ENCODE results near the gene ODAD4. TPM values are rescaled to one million over a fixed set of nuclear protein-coding genes. Genes with fewer than 3 reads are reported as not detected.
A peak's percentile ranks its signal among the peaks of the same experiment; 100 is the strongest.

ODAD4 gene
- total RNA-seq, 1 donor from 2014 or later = 2.9 TPM

DNA sequence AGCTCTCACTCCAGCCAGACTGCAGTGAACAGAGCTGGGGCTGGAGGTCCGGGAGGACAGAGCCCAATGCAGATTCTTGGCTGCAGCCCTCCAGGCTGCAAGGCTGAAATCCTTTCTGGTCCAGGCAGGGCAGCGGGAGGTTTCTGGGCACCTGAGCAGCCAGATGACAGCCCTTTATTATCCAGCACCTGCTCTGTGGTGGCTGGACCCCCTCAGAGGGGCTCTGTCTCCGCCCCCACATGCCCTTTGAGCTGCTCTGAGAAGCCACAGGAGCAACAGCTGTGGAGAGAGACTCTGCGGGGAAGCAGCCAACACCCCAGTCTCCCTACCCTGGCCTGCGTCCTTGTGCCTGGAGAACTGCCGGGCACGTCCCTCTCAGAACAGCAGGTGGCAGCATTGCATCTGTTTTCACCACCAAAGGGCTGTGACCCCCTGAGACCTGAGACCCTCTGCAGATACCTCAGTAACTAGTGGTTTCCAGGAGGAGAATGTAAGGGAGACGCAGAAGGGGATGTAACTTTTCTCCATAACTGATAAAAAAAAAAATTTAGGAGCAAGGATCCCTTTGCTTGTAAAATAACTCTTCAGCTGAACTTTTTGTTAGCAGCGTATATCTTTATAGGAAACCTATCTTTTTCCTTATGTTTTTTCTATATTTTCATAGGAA, 32.5 kb downstream of the ODAD4 start:
- intact Hi-C loops (cut with DNase I) = loop anchor here (5.0 kb wide), 1 partner anchor 154 kb away; no protein-coding TSS in a partner anchor
- peak; percentile 45 for ATAC-seq
- DNase-seq (ENCODE audit: low spot score) = peak; percentile 87

DNA sequence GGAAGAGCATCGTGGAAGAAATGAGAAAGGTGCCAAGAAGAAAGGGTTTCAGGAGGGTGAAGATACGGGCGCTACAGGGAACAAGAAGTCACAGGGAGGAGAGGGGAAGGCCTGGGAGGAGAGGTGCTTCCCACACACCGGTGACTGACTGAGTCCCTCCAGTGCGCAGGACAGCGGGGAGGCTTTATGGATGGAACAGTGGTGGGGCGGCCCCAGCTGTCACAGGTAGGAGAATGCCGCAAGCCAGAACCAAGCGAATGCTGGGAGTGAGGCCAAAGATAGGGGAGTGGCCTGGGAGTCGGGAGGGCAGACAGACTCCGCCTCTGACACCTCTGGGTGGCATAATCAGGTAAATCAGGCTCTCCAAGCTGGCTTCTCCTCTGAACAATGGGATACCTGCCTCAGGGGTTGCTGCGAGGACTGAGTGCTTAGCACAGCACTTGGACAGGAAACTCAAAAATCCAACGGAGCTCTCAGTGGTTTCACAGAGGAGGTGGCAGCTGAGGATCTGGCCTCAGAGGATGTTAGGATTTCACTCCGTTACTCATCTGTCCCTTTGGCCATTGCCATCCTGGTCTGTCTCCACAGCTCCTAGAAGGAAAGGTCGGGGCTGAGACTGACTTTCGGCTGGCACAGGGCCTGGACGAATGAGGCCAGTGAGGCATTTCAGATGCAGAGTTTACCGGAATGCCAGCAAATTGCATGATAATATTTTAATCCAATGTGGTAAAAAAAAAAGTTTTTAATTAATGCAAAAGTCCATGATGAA, 35.5 kb downstream of the ODAD4 start:
- intact Hi-C loops (cut with DNase I) = loop anchor here (2.0 kb wide), 1 partner anchor 43 kb away; no protein-coding TSS in a partner anchor
- ATAC-seq (peak; percentile 17), DNase-seq (ENCODE audit: low spot score) (no peak)

DNA sequence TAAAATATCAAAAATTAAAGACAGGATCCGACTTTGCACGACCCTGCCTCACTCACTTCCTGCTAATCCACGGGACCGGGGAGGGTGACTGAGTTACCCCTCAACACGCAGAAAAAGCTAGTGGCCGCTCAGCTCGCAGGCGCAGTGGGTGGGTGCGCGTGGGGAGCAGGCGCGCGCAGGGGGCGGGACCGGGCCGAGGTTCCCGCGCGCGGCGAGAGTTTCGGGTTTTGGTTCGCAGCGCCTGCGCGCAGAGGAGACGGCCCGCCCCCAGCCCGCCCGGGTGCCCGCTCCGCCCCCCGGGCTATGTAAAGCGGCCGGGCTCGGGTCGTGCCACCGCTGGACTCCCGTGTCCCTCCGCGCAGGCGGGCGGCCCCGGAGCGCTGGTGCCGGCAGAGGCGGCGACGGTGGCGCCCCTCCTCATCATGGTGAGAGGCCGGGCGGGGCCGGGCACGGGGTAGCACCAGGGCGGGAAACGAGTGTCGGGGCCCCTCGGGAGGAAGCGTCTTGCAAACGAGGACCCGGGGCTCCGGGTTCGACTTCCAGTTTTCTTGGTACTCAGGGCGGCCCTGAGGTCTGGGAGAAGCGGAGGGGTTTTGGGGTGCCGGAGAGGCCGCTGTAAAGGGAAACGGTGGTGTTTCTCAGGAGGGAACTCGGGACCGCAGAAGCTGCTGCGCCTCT, 36.2 kb downstream of the ODAD4 start, which contains the start of gene CNP:
Gene CNP, plus strand, starts transcription at position 333 of the 678 bp plus-strand sequence. Its CDS starts 90 bp downstream, at position 423.
- peak; percentile 93 for ATAC-seq
- intact Hi-C loops (cut with DNase I) = loop anchor here (2.0 kb wide), 1 partner anchor 42 kb away; no protein-coding TSS in a partner anchor

DNA sequence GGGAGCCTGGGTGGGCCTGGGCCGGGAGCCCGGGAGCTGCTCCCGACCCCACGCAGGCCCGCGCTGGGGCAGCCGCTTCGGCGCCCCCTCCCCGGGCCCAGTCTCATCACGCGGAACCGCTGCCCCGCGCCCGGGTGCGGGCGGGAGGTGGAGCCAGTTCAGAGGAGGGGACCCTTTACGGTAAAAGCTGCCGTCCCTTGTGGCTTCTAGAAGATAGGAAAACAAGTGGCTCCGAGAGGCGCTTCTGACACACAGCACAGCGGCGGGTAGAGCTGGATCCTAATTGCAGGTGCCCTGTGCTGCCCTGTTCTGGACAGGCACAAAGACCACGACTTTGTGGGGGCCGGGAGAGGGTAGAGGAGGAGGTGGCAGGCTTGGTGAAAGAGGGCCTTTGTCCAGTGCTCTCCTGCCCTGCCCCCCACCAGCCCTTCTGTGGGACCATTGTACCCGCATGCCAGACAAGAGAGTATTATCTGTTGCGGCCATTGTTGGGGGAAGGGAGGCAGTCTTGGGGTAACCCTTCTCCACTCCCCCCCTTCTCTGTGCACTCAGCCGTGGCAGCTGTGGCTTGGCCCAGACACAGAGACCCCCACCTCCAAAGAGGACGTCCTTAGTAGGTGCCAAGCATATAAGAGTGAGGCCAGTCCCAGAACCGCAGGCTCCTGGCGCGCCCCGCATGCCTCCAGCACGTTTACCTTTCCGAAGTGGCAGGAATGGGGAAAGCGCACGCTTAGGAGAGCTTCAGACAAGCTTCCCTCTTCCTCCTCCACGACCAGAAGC, 36.9 kb downstream of the ODAD4 start:
- peak; percentile 87 for DNase-seq (ENCODE audit: low spot score)
- intact Hi-C loops (cut with DNase I) = loop anchor here (2.0 kb wide), 1 partner anchor 41 kb away; no protein-coding TSS in a partner anchor

More for the DNA sequence above, 36.2 kb downstream of the ODAD4 start, which contains the start of gene CNP:
- peak; percentile 95 for DNase-seq (ENCODE audit: low spot score)

DNA sequence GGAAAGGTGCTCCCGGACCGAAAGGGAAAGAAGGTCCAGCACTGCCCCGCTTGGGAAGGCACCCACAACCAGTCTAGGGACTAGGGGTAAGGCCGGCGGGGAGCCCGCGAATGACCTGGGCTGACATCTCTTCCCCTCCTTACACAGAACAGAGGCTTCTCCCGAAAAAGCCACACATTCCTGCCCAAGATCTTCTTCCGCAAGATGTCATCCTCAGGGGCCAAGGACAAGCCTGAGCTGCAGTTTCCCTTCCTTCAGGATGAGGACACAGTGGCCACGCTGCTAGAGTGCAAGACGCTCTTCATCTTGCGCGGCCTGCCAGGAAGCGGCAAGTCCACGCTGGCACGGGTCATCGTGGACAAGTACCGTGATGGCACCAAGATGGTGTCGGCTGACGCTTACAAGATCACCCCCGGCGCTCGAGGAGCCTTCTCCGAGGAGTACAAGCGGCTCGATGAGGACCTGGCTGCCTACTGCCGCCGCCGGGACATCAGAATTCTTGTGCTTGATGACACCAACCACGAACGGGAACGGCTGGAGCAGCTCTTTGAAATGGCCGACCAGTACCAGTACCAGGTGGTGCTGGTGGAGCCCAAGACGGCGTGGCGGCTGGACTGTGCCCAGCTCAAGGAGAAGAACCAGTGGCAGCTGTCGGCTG, 37.6 kb downstream of the ODAD4 start:
- no peak for DNase-seq (ENCODE audit: low spot score)
- ATAC-seq = no peak
- intact Hi-C loops (cut with DNase I) = loop anchor here (2.0 kb wide), 1 partner anchor 41 kb away; no protein-coding TSS in a partner anchor

More for the DNA sequence above, 36.9 kb downstream of the ODAD4 start:
- ATAC-seq = peak; percentile 57

DNA sequence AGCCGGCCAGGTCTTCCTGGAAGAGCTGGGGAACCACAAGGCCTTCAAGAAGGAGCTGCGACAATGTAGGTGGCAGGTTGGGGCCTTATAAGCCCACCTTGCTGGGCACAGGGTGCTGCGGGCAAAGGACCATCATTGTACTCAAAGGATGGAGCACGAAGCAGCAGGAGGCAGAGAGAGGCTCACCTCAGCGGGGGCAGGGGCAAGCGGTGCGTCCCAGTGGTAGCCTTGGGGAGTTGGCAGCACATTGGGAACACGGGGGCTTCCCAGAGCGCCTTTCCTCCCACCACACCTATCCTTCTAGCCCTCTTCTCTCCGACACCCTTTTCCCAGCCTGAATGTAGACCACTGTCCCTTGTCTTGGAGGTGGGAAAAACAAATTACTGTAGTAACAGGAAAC, 38.3 kb downstream of the ODAD4 start:
- ATAC-seq (no peak), DNase-seq (ENCODE audit: low spot score) (no peak)
- intact Hi-C loops (cut with DNase I) = no loop called here

DNA sequence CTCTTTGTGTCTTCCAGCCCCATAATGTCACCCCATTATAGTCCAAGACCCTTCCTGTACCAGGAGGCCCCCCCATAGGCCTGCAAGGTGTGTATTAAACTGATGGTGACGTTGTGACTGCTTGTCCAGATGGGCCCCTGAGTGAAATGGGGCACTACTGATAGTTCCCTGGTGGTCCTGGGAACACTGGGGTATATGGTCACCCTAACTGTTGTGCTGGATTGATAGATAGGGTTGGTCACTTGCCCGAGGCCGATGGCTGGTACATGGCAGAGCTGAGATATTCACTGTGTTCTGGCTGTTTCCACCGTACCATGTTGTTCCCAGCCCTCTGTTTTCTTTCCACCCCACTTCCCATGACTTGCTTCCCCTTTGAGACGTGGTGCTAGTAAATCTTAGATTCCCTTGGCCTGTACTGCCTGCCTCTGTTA, 40.5 kb downstream of the ODAD4 start:
- intact Hi-C loops (cut with DNase I) = no loop called here
- no peak for ATAC-seq
- no peak for DNase-seq (ENCODE audit: low spot score)

DNA sequence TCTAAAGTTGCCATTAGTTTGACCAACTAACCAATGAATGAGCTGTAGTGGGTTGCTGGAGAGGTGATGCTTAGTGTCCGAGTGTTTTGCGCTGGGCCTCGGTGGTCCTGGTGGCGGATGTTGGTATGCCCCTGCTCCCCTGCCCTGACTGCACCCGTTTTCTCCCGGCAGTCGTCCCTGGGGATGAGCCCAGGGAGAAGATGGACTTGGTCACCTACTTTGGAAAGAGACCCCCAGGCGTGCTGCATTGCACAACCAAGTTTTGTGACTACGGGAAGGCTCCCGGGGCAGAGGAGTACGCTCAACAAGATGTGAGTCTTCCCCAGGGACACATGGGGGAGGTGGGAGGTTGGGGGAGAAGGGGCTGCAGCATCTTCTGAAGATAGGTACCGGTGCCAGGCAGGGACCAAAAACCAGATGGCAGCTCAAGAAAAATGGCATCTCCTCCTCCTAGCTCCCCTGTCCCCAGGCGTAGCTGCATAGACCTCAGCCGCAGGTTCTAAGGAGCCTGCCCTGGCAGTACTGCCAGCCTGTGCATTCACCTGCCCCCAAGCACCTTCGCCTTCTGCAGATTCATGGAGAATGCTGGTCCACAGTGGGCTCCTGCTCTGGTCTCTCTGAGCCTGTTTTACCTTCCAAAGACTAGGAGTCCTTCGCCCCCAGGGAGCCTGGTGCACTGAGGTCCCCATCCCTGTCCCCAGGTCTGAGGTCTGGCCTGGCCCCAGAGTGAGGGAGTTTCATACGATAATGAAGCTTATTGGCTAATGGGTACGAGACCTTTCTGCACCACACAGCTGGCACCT, 41.5 kb downstream of the ODAD4 start:
- no peak for ATAC-seq
- intact Hi-C loops (cut with DNase I) = no loop called here
- no peak for DNase-seq (ENCODE audit: low spot score)

DNA sequence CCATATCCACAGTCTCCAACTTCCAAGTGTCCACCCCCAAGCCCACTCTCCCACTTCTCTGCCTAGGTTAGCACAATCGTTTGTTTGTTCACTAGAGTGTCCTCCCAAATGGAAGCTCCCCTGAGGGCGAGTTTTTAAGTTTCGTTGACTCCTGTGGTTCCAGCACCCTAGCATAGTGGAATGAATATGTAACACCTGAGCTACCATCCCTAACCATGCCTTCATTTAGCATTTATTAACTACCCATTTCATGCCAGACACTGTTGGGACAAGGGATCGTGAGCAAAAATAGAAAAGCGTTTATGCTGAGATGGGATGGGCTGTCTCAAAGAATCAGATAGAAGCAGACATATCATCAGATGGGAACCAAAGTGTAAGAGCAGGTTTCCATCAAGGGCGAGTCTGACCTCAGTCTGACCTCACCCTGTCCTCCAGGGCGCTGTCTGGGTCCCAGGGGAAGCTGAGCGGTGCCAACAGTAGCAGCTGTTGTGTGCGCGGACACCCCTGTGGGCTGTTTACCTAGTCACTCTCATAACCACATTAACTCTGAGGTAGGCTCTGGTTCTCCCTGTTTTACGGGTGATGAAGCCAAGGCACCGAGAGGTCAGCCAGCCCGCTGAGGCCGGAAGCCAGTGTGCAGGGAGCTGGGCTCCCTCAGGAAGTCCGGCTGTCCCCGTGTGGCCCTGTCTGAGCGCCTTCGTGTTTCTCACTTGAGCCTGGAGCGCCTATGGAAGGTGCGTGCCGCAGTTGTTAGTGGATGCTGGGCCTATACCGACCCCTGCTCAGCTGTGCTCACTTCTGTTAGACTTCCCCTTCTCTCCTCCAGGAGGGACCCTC, 42.4 kb downstream of the ODAD4 start:
- peak; percentile 23 for ATAC-seq
- DNase-seq (ENCODE audit: low spot score) = no peak

DNA sequence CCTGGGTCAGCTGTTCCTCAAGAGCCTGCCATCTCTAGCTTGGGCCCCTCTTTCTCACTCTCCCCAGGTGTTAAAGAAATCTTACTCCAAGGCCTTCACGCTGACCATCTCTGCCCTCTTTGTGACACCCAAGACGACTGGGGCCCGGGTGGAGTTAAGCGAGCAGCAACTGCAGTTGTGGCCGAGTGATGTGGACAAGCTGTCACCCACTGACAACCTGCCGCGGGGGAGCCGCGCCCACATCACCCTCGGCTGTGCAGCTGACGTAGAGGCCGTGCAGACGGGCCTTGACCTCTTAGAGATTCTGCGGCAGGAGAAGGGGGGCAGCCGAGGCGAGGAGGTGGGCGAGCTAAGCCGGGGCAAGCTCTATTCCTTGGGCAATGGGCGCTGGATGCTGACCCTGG, 43.0 kb downstream of the ODAD4 start:
- DNase-seq (ENCODE audit: low spot score) (no peak), ATAC-seq (no peak)
- intact Hi-C loops (cut with DNase I) = no loop called here

More for the DNA sequence above, 42.4 kb downstream of the ODAD4 start:
- intact Hi-C loops (cut with DNase I) = no loop called here

DNA sequence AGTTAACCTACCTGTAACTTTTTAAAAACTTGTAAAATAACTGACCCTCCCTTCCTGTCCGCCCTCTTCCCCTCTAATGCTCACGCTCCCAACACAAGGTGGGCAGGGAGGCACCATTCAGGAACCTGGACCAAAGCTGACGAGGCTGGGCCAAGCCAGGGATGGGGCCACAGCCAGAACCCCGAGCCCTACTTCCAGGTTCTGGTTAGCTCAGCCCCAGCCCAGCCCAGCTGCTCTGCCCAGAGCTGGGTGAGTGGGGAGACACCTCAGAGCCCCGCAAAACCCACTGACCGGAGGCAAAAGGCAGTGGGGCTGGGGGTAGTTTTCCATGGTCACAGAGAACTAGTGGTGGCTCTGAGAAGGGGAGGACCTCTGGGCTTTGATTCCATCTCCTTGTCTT, 43.6 kb downstream of the ODAD4 start:
- intact Hi-C loops (cut with DNase I) = no loop called here
- no peak for DNase-seq (ENCODE audit: low spot score)
- ATAC-seq = no peak

DNA sequence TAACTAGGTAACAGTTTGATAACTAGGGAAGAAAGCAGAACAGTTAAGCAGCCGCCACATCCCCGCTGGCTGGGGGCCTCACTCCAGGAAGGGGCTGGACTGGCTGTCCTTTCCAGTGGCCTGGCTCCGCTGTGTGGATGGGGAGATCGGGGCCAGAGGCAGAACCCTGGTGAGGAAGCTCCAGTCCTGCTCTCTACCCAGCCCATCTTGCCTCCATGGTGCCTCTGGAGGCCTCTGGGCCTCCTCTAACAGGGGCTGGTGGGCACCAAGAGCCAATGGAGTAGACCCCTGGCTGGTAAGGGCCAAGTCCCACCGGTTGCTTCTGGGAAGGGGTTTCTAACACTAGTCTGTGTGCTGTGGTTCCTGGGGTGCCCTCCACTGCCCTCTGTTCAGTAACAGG, 44.2 kb downstream of the ODAD4 start:
- ATAC-seq (no peak), DNase-seq (ENCODE audit: low spot score) (no peak)
- intact Hi-C loops (cut with DNase I) = no loop called here

DNA sequence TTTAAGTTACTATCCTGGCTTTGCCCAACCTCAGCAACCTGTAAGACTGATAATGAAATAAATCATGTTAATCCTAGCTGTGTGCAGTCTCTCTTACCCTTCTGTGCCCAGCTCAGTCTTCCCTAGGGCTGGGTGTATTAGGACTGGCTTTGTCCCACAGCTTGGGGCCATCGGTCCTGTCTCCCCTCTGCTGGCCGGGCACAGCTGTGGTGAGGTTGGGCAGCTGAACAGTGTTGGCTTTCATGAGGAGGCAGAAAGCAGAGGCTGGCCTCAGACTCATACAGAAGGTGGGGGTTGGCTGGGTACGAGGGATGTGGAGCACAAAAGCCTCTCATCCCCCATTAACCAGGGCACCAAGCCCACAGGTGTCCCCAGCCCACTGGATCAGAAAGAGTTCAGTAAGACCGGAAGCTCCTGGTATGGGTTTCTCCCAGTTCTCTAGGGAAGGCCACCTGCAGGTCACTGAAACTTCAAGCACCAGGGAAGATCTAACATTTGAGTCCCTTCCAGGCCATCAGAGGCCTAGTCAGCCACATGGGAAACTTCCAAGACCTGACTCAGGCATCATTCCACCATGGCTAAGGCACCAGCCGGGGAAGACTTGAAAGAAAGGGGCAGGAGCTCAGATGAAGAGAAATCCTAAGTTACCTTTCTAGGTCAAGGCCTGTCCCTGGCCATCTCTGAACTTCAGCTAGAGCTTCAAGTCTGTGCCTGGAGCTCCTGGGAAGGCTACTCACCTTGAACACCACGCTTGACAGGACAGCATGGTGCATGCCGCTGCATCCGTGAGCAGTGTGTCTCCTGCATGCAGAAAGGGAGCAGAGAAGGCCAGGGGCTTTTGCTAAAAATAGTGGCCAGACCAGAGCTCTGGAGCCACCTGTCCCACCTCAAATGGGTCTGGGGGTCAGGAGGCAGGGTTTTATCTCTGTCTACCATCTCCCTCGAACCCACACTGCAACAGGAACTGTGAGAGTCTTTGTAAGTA, 45.0 kb downstream of the ODAD4 start:
- intact Hi-C loops (cut with DNase I) = no loop called here
- ATAC-seq = no peak

DNA sequence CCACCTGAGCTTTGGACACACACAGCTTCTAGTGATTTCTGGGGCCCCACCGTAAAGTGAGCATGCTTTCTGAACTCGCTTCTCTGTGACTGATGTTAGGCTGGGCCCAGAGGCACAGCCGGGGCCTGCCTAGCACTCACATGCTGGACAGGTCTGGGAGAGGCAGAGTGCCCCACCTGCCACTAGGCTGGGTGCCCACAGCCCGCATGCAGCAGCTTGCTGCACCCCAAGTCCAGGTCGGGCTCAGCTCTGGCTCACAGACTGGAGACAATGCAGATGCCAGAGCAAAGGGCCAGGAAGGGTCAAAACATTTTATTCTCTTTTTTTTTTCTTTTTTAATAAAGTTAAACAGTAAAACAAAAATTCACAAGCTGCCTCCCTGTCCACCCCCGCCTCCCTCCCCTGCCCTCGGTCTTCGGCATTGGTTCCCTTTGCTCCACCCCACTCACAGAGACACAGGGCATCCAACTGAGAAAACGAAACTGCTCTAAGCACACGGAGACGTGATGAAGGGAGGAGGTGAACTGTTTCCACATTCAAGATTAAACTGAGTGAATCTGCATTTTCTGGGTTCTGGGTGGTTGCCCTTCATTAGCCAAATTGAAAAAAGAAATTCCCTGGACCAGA, 45.8 kb downstream of the ODAD4 start:
- intact Hi-C loops (cut with DNase I) = no loop called here
- DNase-seq (ENCODE audit: low spot score) (no peak), ATAC-seq (peak; percentile 79)

More for the DNA sequence above, 45.0 kb downstream of the ODAD4 start:
- no peak for DNase-seq (ENCODE audit: low spot score)

DNA sequence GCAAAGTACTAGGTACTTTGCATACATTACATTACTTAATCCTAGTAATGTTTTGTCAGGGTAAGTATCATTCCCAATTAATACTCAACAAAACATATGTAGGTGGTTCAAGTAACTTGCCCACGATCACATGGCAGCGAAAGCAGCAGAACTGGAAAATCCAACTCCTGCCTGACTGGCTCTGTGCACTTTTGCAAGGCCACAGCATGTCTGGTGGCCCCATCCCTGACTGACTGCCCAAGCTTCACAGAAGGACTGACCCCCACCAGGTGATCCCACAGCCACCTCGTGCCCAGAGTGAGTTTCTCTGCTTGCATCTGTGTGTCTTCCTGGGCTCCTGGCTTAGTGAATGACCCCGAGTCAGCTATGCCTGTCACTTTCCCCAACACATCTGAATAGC, 47.6 kb downstream of the ODAD4 start:
- no peak for ATAC-seq

More for the DNA sequence above, 47.6 kb downstream of the ODAD4 start:
- intact Hi-C loops (cut with DNase I) = no loop called here
- DNase-seq (ENCODE audit: low spot score) = no peak
